Endothelial cell of umbilical vein (primary cell): ENCODE results near the gene PDGFRB.

ENCODE experiments used
- CTCF ChIP-seq, 2 donors: IDR thresholded peaks; 1 replicate in 1 of 2; 2 replicates in 1 of 2; pipeline ENCODE4 v1.5.1; 2011; ENCODE audit warnings: low read length in 2 of 2, mild to moderate bottlenecking in 2 of 2, moderate library complexity in 2 of 2, control low read depth in 1 of 2, inconsistent platforms in 1 of 2, low read depth in 1 of 2; ENCODE audit not compliant: insufficient read depth in 1 of 2; ENCODE audit errors: extremely low read depth in 1 of 2
- EZH2 ChIP-seq: IDR thresholded peaks from 2 replicates; pipeline ENCODE4 v1.6.1; 2012; ENCODE audit warnings: borderline replicate concordance, low read depth, mild to moderate bottlenecking, moderate library complexity, low read length, inconsistent platforms; ENCODE audit not compliant: severe bottlenecking
- FOS ChIP-seq: IDR thresholded peaks from 2 replicates; pipeline ENCODE4 v1.6.1; 2011; ENCODE audit warnings: mild to moderate bottlenecking, low read length, moderate library complexity, borderline replicate concordance; ENCODE audit not compliant: insufficient read depth
- GATA2 ChIP-seq: IDR thresholded peaks from 2 replicates; pipeline ENCODE4 v1.7.0; 2011; ENCODE audit warnings: low read depth, mild to moderate bottlenecking, moderate library complexity, mixed read lengths, low read length; ENCODE audit not compliant: insufficient read length, insufficient read depth
- JUN ChIP-seq: IDR thresholded peaks from 2 replicates; pipeline ENCODE4 v1.6.1; 2011; ENCODE audit warnings: borderline replicate concordance, low read depth; ENCODE audit not compliant: insufficient read length, insufficient read depth
- MAX ChIP-seq: IDR thresholded peaks from 2 replicates; pipeline ENCODE4 v1.6.1; 2011; ENCODE audit not compliant: insufficient read depth, insufficient read length
- MYC ChIP-seq: IDR thresholded peaks from one replicate; pipeline ENCODE4 v1.6.1; 2011; ENCODE audit warnings: mild to moderate bottlenecking, low read depth, low read length
- POLR2A ChIP-seq: IDR thresholded peaks from 2 replicates; pipeline ENCODE4 v1.6.1; 2012; ENCODE audit warnings: low read depth, mild to moderate bottlenecking, control low read depth, low read length
- POLR2AphosphoS5 ChIP-seq: IDR thresholded peaks from 2 replicates; pipeline ENCODE4 v1.6.1; 2012; ENCODE audit warnings: low read depth, mild to moderate bottlenecking, control low read depth, low read length, moderate library complexity; ENCODE audit not compliant: insufficient read depth

- TF ChIP-seq CTCF (IDR thresholded peaks at IDR 0.05; ENCODE audit: extremely low read depth in 1 of 2, insufficient read depth in 1 of 2, low read depth in 1 of 2, low read length in 2 of 2) (no peak), MAX (no peak), JUN (no peak), POLR2A (no peak), EZH2 (no peak), POLR2AphosphoS5 (no peak), GATA2 (no peak), MYC (no peak), FOS (no peak)
Observed at GRCh38 chr5:150190987-150191386, 35.3 kb upstream of the PDGFRB start.
